HepG2 (cell line): Measurements from ENCODE around the gene TAS1R1. TPM values are rescaled to one million over a fixed set of nuclear protein-coding genes. Genes with fewer than 3 reads are reported as not detected.

Experiments used
- AGO2 ChIP-seq: fragments of 200-400 bp; formaldehyde crosslinking; optimal IDR thresholded peaks from 2 replicates; pipeline ENCODE3; 2017; ENCODE audit warnings: mild to moderate bottlenecking, low read depth, low read length, moderate library complexity
- MYC ChIP-seq: sonication (generic); formaldehyde crosslinking; IDR thresholded peaks from 2 replicates; pipeline ENCODE4 v1.9.0; 2021; ENCODE audit warnings: missing genetic modification reagents, borderline replicate concordance
- PPARG ChIP-seq: conservative IDR thresholded peaks from 2 replicates; pipeline ENCODE4 v1.6.1; 2016; ENCODE audit warnings: missing biosample characterization, missing genetic modification reagents
- SP5 ChIP-seq: IDR thresholded peaks from 2 replicates; pipeline ENCODE4 v1.6.1; 2016; ENCODE audit warnings: low read depth, borderline replicate concordance
- THAP11 ChIP-seq: IDR thresholded peaks from 2 replicates; pipeline ENCODE4 v1.6.1; 2016; ENCODE audit warnings: missing biosample characterization, missing genetic modification reagents
- U2AF1 ChIP-seq: fragments of 200-400 bp; formaldehyde crosslinking; optimal IDR thresholded peaks from 2 replicates; pipeline ENCODE3; 2017; ENCODE audit warnings: mild to moderate bottlenecking, low read depth, low read length
- ZMAT3 ChIP-seq: sonication (generic); formaldehyde crosslinking; conservative IDR thresholded peaks from 2 replicates; pipeline ENCODE4 v1.7.0; 2021; ENCODE audit warnings: missing genetic modification reagents
- ZNF136 ChIP-seq: sonication (generic); formaldehyde crosslinking; IDR thresholded peaks from 2 replicates; pipeline ENCODE4 v1.8.1; 2022; ENCODE audit warnings: low read depth, mild to moderate bottlenecking, moderate library complexity, missing genetic modification reagents
- ZNF567 ChIP-seq: sonication (generic); formaldehyde crosslinking; IDR thresholded peaks from 2 replicates; pipeline ENCODE4 v1.8.1; 2023; ENCODE audit warnings: mild to moderate bottlenecking, missing genetic modification reagents, borderline replicate concordance
- ZNF598 ChIP-seq: sonication (generic); formaldehyde crosslinking; IDR thresholded peaks from 2 replicates; pipeline ENCODE4 v1.5.1; 2020; ENCODE audit warnings: mild to moderate bottlenecking, missing genetic modification reagents, borderline replicate concordance
- ZNF761 ChIP-seq: sonication (generic); formaldehyde crosslinking; conservative IDR thresholded peaks from 2 replicates; pipeline ENCODE4 v1.4.0; 2020; ENCODE audit warnings: mild to moderate bottlenecking, missing genetic modification reagents
- polyA plus RNA-seq, 8 experiments: library from polyadenylated mRNA; depleted of rRNA in 3 of 8; stranded (reverse) in 7 of 8; unstranded in 1 of 8; fragments of >200 nt; fragmentation: Illumina TruSeq in 4 of 8; extraction: Trizol in 4 of 8; gene quantifications; 2 replicates each; pipeline versions ENCODE4 v1.2.1 to v1.2.3, GENCODE V29; 2011 to 2016; ENCODE audit warnings: low read depth in 4 of 8, missing spikeins in 1 of 8, mixed read lengths in 1 of 8; ENCODE audit not compliant: insufficient read depth in 1 of 8
- total RNA-seq, 5 experiments: library from RNA; depleted of rRNA; stranded (reverse); fragments of >200 nt; fragmentation: Illumina TruSeq; extraction: Trizol; gene quantifications; 2 replicates each; pipeline ENCODE4 v1.2.3, GENCODE V29; 2016; ENCODE audit warnings: low read depth in 1 of 5
- TF ChIP-seq, protein P1 (sequence below): sonication (generic); formaldehyde crosslinking; IDR thresholded peaks from 2 replicates; pipeline ENCODE4 v1.4.0; 2020; ENCODE audit warnings: missing genetic modification reagents
- TF ChIP-seq, protein P2 (sequence below): sonication (generic); formaldehyde crosslinking; IDR thresholded peaks from 2 replicates; pipeline ENCODE4 v1.5.0; 2020; ENCODE audit warnings: missing genetic modification reagents, mild to moderate bottlenecking, borderline replicate concordance
- TF ChIP-seq, protein P3 (sequence below): IDR thresholded peaks from 2 replicates; pipeline ENCODE4 v1.6.1; 2018; ENCODE audit warnings: missing genetic modification reagents, mild to moderate bottlenecking, missing compliant biosample characterization
- TF ChIP-seq, protein P4 (sequence below): sonication (generic); formaldehyde crosslinking; IDR thresholded peaks from 2 replicates; pipeline ENCODE4 v1.4.0; 2020; ENCODE audit warnings: mild to moderate bottlenecking, missing genetic modification reagents, borderline replicate concordance
- TF ChIP-seq, protein P5 (sequence below): sonication (generic); formaldehyde crosslinking; IDR thresholded peaks from 2 replicates; pipeline ENCODE4 v1.4.0; 2020; ENCODE audit warnings: missing genetic modification reagents; ENCODE audit errors: not compliant biosample characterization
- TF ChIP-seq, protein P6 (sequence below): sonication (generic); formaldehyde crosslinking; IDR thresholded peaks from 2 replicates; pipeline ENCODE4 v1.4.0; 2020; ENCODE audit warnings: mild to moderate bottlenecking, missing genetic modification reagents
- TF ChIP-seq, protein P7 (sequence below): sonication (generic); formaldehyde crosslinking; IDR thresholded peaks from 2 replicates; pipeline ENCODE4 v1.8.0; 2022; ENCODE audit warnings: mild to moderate bottlenecking, missing genetic modification reagents, borderline replicate concordance

Gene TAS1R1
- total and polyA plus RNA-seq, 2 of the 13 experiments (the other 11 are each of a cell fraction or from before 2014, with no cell fraction given) = 1.4 to 1.6 TPM

DNA sequence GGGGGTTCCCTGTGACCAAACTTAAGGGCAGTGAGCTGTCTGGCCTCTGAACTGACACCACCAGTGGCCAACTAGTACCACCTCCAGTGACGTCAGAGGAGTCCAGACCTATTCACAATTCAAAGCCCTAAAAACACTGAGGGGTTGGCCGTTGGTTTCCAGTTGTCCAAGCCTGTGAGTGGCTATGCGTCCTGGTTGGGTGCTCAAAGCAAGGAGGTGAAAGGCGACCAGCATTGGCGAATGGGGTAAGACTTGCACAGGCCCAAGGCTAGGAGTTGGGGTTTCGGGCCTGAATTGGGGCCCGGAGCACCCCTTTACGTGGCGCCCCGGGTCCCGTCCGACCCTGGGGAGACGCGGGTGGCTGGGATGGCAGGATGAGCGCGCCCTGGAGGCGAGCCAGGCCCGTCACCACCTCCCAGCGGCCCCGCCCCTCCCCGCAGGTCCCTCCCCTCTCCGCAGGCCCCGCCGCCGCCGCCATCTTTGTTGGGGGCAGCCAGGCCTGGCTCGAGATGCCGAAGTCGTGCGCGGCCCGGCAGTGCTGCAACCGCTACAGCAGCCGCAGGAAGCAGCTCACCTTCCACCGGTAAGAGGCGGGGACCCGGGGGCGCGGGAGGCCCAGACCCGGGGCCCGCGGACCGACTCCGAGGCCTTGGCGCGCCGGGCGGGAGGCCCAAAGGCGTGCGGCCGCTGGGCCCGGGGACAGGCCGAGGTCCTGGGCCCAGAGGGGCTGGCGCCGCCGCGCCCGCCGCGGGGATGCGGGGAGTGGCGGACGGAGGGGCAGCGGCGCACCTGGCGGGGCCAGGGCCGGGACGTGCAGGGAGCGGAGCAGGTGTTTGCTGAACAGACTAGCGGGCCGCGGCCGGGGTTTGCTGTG is 69.8 kb downstream of the TAS1R1 start, which contains the start of gene THAP3 (continued):
- TF ChIP-seq, protein P1, sequence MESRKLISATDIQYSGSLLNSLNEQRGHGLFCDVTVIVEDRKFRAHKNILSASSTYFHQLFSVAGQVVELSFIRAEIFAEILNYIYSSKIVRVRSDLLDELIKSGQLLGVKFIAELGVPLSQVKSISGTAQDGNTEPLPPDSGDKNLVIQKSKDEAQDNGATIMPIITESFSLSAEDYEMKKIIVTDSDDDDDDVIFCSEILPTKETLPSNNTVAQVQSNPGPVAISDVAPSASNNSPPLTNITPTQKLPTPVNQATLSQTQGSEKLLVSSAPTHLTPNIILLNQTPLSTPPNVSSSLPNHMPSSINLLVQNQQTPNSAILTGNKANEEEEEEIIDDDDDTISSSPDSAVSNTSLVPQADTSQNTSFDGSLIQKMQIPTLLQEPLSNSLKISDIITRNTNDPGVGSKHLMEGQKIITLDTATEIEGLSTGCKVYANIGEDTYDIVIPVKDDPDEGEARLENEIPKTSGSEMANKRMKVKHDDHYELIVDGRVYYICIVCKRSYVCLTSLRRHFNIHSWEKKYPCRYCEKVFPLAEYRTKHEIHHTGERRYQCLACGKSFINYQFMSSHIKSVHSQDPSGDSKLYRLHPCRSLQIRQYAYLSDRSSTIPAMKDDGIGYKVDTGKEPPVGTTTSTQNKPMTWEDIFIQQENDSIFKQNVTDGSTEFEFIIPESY (CRISPR knock-in tag) = peak; percentile 13; the same call in 1 of the 2 replicates
- TF ChIP-seq, protein P2, sequence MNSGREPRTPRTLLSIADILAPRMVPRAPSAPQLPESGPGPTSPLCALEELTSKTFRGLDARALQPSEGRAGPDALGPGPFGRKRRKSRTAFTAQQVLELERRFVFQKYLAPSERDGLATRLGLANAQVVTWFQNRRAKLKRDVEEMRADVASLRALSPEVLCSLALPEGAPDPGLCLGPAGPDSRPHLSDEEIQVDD (CRISPR knock-in tag) = peak; percentile 22; the same call in 1 of the 2 replicates
- TF ChIP-seq AGO2 (peak; percentile 73), ZMAT3 (CRISPR knock-in tag) (peak; percentile 18; the same call in 1 of the 2 replicates), SP5 (CRISPR knock-in tag) (peak; percentile 59), ZNF598 (CRISPR knock-in tag) (peak; percentile 74; the same call in 1 of the 2 replicates), MYC (CRISPR knock-in tag) (peak; percentile 56), U2AF1 (no peak), THAP11 (peak; percentile 86), PPARG (CRISPR knock-in tag) (no peak), ZNF567 (CRISPR knock-in tag) (no peak; the same call in 1 of the 2 replicates), ZNF761 (CRISPR knock-in tag) (0 out of 2 replicates have a peak, but pooled peaks have one; percentile 63), ZNF136 (CRISPR knock-in tag) (0 out of 2 replicates have a peak, but pooled peaks have one; percentile 34)
- TF ChIP-seq, protein P3, sequence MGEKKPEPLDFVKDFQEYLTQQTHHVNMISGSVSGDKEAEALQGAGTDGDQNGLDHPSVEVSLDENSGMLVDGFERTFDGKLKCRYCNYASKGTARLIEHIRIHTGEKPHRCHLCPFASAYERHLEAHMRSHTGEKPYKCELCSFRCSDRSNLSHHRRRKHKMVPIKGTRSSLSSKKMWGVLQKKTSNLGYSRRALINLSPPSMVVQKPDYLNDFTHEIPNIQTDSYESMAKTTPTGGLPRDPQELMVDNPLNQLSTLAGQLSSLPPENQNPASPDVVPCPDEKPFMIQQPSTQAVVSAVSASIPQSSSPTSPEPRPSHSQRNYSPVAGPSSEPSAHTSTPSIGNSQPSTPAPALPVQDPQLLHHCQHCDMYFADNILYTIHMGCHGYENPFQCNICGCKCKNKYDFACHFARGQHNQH (CRISPR knock-in tag) = peak; percentile 61; the same call in 1 of the 2 replicates
- TF ChIP-seq, protein P4, sequence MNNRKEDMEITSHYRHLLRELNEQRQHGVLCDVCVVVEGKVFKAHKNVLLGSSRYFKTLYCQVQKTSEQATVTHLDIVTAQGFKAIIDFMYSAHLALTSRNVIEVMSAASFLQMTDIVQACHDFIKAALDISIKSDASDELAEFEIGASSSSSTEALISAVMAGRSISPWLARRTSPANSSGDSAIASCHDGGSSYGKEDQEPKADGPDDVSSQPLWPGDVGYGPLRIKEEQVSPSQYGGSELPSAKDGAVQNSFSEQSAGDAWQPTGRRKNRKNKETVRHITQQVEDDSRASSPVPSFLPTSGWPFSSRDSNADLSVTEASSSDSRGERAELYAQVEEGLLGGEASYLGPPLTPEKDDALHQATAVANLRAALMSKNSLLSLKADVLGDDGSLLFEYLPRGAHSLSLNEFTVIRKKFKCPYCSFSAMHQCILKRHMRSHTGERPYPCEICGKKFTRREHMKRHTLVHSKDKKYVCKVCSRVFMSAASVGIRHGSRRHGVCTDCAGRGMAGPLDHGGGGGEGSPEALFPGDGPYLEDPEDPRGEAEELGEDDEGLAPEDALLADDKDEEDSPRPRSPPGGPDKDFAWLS (CRISPR knock-in tag) = no peak
- TF ChIP-seq, protein P5, sequence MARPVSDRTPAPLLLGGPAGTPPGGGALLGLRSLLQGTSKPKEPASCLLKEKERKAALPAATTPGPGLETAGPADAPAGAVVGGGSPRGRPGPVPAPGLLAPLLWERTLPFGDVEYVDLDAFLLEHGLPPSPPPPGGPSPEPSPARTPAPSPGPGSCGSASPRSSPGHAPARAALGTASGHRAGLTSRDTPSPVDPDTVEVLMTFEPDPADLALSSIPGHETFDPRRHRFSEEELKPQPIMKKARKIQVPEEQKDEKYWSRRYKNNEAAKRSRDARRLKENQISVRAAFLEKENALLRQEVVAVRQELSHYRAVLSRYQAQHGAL (CRISPR knock-in tag) = no peak
- TF ChIP-seq, protein P6, sequence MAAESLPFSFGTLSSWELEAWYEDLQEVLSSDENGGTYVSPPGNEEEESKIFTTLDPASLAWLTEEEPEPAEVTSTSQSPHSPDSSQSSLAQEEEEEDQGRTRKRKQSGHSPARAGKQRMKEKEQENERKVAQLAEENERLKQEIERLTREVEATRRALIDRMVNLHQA (CRISPR knock-in tag) = no peak
- TF ChIP-seq, protein P7, sequence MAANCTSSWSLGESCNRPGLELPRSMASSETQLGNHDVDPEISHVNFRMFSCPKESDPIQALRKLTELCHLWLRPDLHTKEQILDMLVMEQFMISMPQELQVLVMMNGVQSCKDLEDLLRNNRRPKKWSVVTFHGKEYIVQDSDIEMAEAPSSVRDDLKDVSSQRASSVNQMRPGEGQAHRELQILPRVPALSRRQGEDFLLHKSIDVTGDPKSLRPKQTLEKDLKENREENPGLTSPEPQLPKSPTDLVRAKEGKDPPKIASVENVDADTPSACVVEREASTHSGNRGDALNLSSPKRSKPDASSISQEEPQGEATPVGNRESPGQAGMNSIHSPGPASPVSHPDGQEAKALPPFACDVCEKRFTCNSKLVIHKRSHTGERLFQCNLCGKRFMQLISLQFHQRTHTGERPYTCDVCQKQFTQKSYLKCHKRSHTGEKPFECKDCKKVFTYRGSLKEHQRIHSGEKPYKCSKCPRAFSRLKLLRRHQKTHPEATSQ (CRISPR knock-in tag) = no peak
